GM18511 (cell line): Measurements from ENCODE around the gene EGFR.

Source experiments
- ATAC-seq: cut with Tn5 transposase; IDR thresholded peaks from one replicate; pipeline ENCODE4 v1.9.1; 2021; ENCODE audit warnings: mild to moderate bottlenecking, moderate library complexity; ENCODE audit not compliant: unreplicated experiment

Gene EGFR

DNA sequence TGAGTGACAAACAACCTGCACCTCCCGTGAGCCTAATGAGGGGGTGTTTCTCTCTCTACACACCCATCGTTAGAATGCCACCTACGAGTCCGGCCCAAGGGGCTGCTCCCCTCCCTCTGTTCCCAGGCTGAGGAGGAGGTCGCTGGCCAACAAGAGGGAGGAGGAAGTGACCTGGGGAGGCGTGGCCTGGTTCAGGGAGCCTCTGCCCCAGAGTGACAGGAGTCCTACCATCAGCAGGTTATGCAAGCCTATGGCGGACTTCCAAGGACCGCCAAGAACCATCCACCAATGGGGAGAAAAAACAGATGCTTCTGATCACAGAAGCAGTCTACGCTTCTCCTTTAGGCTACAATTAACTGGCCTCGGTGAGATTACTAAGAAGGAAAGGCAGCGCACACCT lies 12.3 kb upstream of the EGFR start:
- no peak for ATAC-seq

DNA sequence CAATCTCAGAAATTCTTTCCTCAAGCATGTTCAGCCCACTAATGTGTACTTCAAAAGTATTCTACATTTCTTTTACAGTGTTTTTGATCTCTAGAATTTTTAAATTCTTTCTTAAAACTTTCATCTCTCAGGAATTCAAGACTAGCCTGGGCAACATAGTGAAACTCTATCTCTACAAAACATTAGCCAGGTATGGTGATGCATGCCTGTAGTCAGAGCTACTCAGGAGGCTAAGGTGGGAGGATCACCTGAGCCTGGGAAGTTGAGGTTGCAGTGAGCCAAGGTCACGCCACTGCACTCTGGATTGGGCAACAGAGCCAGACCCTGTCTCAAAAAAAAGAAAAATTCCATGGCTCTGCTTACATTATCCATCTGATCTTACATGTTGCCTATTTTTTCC lies 5.0 kb upstream of the EGFR start:
- no peak for ATAC-seq

- ATAC-seq, result no peak
These were observed 2.6 kb upstream of the EGFR start for GRCh38 chr7:55016061-55016745.

DNA sequence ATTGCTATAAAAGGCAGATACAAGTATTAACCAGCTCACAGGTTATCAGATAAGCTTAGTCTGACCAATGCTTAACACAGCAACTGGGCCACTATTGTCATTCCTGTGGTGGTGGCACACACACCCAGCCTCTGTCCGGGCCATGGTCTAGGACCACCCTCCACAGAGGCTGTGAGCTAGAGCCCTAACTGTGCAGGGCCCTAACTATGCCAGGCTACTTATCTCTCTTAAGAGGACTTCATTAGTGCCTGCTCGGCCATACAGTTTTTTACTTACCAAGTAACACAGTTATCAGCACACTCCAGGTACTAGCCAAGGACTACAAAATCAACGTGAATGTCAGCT lies 2.1 kb upstream of the EGFR start:
- no peak for ATAC-seq

- ATAC-seq, result no peak
These were observed 976 bp upstream of the EGFR start for GRCh38 chr7:55017841-55018240.

DNA sequence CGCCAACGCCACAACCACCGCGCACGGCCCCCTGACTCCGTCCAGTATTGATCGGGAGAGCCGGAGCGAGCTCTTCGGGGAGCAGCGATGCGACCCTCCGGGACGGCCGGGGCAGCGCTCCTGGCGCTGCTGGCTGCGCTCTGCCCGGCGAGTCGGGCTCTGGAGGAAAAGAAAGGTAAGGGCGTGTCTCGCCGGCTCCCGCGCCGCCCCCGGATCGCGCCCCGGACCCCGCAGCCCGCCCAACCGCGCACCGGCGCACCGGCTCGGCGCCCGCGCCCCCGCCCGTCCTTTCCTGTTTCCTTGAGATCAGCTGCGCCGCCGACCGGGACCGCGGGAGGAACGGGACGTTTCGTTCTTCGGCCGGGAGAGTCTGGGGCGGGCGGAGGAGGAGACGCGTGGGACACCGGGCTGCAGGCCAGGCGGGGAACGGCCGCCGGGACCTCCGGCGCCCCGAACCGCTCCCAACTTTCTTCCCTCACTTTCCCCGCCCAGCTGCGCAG lies 424 bp downstream of the EGFR start:
- ATAC-seq, result peak; percentile 40

GRCh38 chr7:55019691-55020465 lies 1.1 kb downstream of the EGFR start:
- peak; percentile 24 for ATAC-seq

DNA sequence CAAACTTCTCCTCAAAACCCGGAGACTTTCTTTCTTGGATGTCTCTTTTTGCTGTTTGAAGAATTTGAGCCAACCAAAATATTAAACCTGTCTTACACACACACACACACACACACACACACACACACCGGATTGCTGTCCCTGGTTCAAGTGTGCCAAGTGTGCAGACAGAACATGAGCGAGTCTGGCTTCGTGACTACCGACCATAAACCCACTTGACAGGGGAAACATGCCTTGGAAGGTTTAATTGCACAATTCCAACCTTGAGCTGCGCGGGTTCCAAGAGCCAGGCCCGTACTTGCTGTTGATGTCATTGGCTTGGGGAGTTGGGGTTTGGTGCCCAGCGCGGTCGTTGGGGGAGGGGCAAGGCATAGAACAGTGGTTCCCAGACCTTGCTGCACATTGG lies 1.7 kb downstream of the EGFR start:
- no peak for ATAC-seq

- ATAC-seq, result no peak
These were observed 2.2 kb downstream of the EGFR start for GRCh38 chr7:55021053-55021452.

DNA sequence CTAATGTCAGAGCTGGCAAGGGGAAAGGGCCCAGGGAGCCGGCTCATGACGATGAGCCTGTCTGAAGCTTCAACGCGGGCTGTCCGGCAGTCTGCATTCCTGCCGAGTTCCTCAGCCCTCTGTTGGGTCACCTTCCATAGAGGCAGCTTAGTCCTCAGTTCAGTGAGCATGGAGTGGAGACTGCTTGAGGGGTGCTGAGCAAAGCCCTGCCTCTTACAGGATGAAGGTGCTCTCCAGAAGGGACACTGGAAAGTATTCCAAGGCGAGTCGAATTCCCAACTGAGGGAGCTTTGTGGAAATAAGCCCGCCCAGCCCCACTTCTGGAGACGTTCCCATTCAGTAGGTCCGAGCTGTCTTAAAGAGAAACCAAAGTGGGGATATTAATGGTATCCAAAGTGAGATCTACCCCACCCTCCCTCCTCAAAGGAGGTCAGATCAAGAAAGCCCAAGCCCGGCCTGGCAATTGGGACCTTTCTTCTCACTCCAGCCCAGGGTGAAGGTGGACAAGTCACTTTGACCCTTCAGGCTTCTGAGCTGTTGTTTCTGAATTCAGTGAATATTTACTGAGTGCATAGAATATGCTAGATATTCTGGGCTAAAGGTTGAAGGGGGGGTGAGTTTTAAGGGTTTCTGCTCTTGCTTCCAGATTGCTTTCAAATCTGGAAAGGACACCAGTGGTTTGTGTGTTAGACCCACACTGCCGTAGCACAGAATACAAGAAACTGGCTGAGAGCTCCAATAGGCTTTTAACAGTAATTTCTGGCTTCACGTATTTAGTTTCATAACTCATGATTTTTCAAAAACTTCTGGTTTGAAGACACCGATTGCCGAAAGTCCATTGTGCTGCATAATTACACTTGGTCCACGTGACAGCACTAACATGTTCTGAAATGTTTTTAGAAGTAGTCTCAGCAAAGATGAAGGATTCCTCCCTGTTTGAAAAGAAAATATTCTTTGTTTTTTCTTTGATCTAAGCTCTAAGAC lies 3.5 kb downstream of the EGFR start:
- no peak for ATAC-seq

GRCh38 chr7:55023841-55024505 lies 5.2 kb downstream of the EGFR start:
- ATAC-seq, result no peak

DNA sequence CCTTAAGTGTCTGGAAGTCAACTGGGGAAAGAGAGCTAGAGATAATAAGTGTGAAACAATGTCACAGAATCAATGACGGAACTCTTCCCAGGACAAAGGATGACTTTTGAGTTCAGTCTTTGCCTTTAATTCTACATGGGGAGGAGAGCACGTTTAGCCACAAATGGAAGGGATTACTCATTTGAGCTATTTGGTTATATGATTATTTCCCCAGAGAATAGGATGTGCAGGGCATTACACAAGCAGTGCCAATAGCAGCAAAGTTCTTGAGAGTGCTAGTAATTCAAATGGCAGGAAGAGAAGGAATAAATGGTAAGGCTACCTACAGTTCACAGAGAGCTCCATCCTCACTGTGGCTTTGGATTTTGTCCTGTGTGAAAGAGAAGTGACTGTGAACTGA lies 6.0 kb downstream of the EGFR start:
- ATAC-seq, result no peak

GRCh38 chr7:55026086-55026790 lies 7.4 kb downstream of the EGFR start:
- no peak for ATAC-seq

DNA sequence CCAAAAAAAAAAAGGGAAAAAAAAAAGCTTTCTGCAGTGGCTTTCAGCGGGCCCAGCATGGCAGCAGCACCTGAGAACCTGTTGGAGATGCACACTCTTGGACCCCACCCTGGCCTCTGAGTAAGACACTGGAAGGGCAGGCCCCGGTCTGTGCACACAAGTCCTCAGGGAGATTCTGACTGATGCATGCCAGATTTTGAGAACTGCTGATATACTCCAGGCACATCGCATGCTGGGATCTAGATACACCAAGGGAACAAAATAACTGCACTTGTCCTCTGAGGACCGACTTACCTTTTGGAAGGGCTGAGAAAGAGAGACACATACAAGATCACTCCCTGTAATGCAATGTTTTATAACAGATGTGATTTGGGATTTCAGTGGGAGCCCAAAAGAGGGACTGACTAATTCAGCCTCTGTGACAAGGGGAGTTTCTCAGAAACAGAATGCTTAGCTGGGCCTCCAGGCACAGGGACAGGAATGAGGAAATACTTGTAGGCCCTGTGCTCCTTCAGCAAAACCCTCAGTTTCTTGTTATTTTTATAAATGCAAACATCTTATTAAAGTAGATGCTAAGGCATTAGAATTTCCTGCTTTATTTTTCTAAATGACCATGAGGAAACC lies 8.2 kb downstream of the EGFR start:
- ATAC-seq, result no peak

GRCh38 chr7:55028011-55028410 lies 9.2 kb downstream of the EGFR start:
- no peak for ATAC-seq

DNA sequence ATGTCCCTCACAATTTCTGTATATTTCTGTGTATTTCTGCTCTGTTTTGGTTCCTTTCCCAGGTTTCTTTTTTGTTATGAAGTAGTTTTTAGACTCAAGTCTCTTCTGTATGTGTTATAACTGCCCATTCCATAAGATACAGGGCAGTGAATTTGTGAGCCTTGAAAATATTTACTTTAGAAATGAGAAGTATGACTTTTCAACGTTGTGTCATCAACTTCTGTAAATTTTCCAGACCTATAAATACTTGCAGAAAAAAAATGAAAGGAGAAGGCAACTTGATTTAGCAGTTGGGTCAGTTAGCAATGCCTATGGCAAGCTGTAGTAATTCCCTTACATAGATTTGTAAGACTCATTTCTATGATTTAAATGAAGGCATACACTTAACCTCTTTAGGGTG lies 11.5 kb downstream of the EGFR start:
- ATAC-seq, result no peak

GRCh38 chr7:55031075-55031474 lies 12.3 kb downstream of the EGFR start:
- no peak for ATAC-seq

DNA sequence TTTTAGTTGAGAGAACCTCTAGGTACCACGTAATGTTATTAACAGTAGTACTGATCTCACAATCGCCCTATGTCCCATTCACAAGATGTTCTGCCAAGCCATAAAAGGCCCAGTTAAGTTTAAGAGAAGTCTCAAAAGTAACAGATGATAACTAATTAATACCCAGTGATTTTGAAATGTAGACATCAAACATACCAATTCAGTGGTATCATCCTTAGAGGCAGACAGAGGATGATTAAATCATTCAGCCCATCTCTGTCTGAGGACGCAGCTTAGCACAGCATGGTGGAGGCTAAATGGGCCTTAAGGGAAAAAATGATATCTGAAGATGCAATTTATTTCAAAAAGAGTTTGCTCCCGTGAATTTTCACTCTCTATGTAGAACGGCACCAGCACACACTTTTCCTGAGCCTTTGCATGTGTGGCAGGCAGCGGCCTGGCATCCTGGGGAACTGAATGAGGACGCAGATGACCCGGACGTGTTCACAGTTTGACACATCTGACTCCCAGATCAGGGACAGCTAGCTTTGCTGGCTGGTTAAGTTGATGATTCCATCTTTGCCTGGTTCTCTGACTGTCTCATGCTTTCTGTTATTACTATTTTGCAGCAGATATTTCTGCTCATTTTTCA lies 13.4 kb downstream of the EGFR start:
- ATAC-seq, result no peak

GRCh38 chr7:55033236-55033846 lies 14.5 kb downstream of the EGFR start:
- ATAC-seq, result no peak
